GM10847 (cell line): Measurements from ENCODE around the gene BAIAP2L1.

Experiments used
- POLR2A ChIP-seq: IDR thresholded peaks from 2 replicates; pipeline ENCODE4 v1.6.1; 2011; ENCODE audit not compliant: insufficient read length; ENCODE audit errors: extremely low read depth

The BAIAP2L1 gene

GRCh38 chr7:98251601-98252424 lies 149.1 kb downstream of the BAIAP2L1 start, which contains the start of gene TECPR1:
TECPR1 (minus strand) TSS chr7:98252232; CDS start chr7:98246146, 6,086 bp downstream.
- TF ChIP-seq POLR2A = peak; percentile 55

GRCh38 chr7:98251231-98251600 lies 149.7 kb downstream of the BAIAP2L1 start:
- TF ChIP-seq POLR2A = no peak

- TF ChIP-seq POLR2A = no peak
Observed at GRCh38 chr7:98250789-98251188, 150.1 kb downstream of the BAIAP2L1 start.

GRCh38 chr7:98249106-98249505 lies 151.8 kb downstream of the BAIAP2L1 start:
- TF ChIP-seq POLR2A = no peak

- TF ChIP-seq POLR2A = no peak
Observed at GRCh38 chr7:98248156-98248555, 152.7 kb downstream of the BAIAP2L1 start.

GRCh38 chr7:98244871-98245270 lies 156.0 kb downstream of the BAIAP2L1 start:
- TF ChIP-seq POLR2A = no peak

- no peak for TF ChIP-seq POLR2A
Observed at GRCh38 chr7:98242934-98243333, 158.0 kb downstream of the BAIAP2L1 start.

GRCh38 chr7:98242342-98242741 lies 158.5 kb downstream of the BAIAP2L1 start:
- TF ChIP-seq POLR2A = no peak

GRCh38 chr7:98241674-98242241 lies 159.1 kb downstream of the BAIAP2L1 start:
- TF ChIP-seq POLR2A = no peak
